Naive B cell (primary cell): ENCODE results near the gene CNTFR. TPM values are rescaled to one million over a fixed set of nuclear protein-coding genes. Genes with fewer than 3 reads are reported as not detected.
"Not testable (repeated sequence)": the region's sequence is repeated elsewhere in the genome, so short reads cannot be mapped to it uniquely, and the experiment has no call there.

ENCODE experiments used
- ATAC-seq, 2 donors: fragments of 150-1000 bp; cut with Tn5 transposase; 2 replicates each; pipeline ENCODE4 v1.10.0; 2021; ENCODE audit warnings: low read depth in 2 of 2, mild to moderate bottlenecking in 2 of 2, moderate library complexity in 2 of 2
- DNase-seq: peaks from one replicate; pipeline ENCODE4 v3.0.0; 2022
- H3K27ac Mint-ChIP-seq, 6 donors: one replicate each; pipeline ENCODE4 v1.8.0; 2020 to 2022; ENCODE audit warnings: mild to moderate bottlenecking in 6 of 6, mixed read lengths in 6 of 6, moderate library complexity in 5 of 6, inconsistent platforms in 2 of 6
- H3K27me3 Mint-ChIP-seq, 3 donors: one replicate each; pipeline ENCODE4 v1.8.0; 2021 to 2022; ENCODE audit warnings: mixed read lengths in 3 of 3, mild to moderate bottlenecking in 1 of 3
- H3K36me3 Mint-ChIP-seq, 2 donors: one replicate each; pipeline ENCODE4 v1.8.0; 2020 to 2022; ENCODE audit warnings: mixed read lengths in 2 of 2, inconsistent platforms in 1 of 2, mild to moderate bottlenecking in 1 of 2
- H3K4me1 Mint-ChIP-seq, 3 donors: one replicate each; pipeline ENCODE4 v1.8.0; 2020 to 2022; ENCODE audit warnings: mixed read lengths in 3 of 3, inconsistent platforms in 1 of 3, mild to moderate bottlenecking in 1 of 3, moderate library complexity in 1 of 3
- H3K4me3 Mint-ChIP-seq, 8 donors: one replicate each; pipeline ENCODE4 v1.8.0; 2020 to 2022; ENCODE audit warnings: mild to moderate bottlenecking in 8 of 8, mixed read lengths in 8 of 8, moderate library complexity in 8 of 8, inconsistent platforms in 2 of 8
- H3K9me3 Mint-ChIP-seq, 7 donors: one replicate each; pipeline ENCODE4 v1.8.0; 2020 to 2022; ENCODE audit warnings: mixed read lengths in 7 of 7, mild to moderate bottlenecking in 5 of 7, inconsistent platforms in 2 of 7, moderate library complexity in 1 of 7
- polyA plus RNA-seq, 6 donors: library from polyadenylated mRNA; unstranded; fragments of 300-500 nt; fragmentation: Illumina TruSeq; gene quantifications; one replicate each; pipeline ENCODE4 v1.2.3, GENCODE V29; 2021; ENCODE audit warnings: low read depth in 6 of 6

CNTFR gene
- polyA plus RNA-seq, 6 donors from 2014 or later: not detected

GRCh38 chr9:34550681-34551270, 38.7 kb downstream of the CNTFR start:
- peaks cover 20 to 51% (median 45%) of the 10 kb centered on the region in 3 donors for H3K27me3 Mint-ChIP-seq
- no peaks in the 10 kb centered on the region for H3K36me3 Mint-ChIP-seq
- DNase-seq: no peak
- ATAC-seq: no peak
- no peak overlapping the region for H3K4me3 Mint-ChIP-seq
- H3K9me3 Mint-ChIP-seq: no peaks in the 10 kb centered on the region
- H3K27ac Mint-ChIP-seq: no peak overlapping the region
- H3K4me1 Mint-ChIP-seq: peaks cover 0 to 4% (median 0%) of the 10 kb centered on the region in 3 donors

- no peaks in the 10 kb centered on the region for H3K36me3 Mint-ChIP-seq
- H3K9me3 Mint-ChIP-seq: no peaks in the 10 kb centered on the region
- DNase-seq: no peak
These were observed 39.4 kb downstream of the CNTFR start for GRCh38 chr9:34550016-34550680.

GRCh38 chr9:34549407-34549732, 40.2 kb downstream of the CNTFR start:
- Mint-ChIP-seq H3K9me3 (no peaks in the 10 kb centered on the region), H3K27me3 (peaks cover 22 to 51% (median 41%) of the 10 kb centered on the region in 3 donors), H3K4me1 (peaks cover 0 to 4% (median 0%) of the 10 kb centered on the region in 3 donors), H3K36me3 (no peaks in the 10 kb centered on the region), H3K27ac (no peak overlapping the region), H3K4me3 (no peak overlapping the region)
- ATAC-seq: no peak
- DNase-seq: no peak

More at GRCh38 chr9:34550016-34550680, 39.4 kb downstream of the CNTFR start:
- H3K27ac Mint-ChIP-seq: no peak overlapping the region
- no peak overlapping the region for H3K4me3 Mint-ChIP-seq
- H3K27me3 Mint-ChIP-seq: peaks cover 23 to 52% (median 47%) of the 10 kb centered on the region in 3 donors
- no peak for ATAC-seq
- H3K4me1 Mint-ChIP-seq: peaks cover 0 to 4% (median 0%) of the 10 kb centered on the region in 3 donors

GRCh38 chr9:34547960-34548611, 41.4 kb downstream of the CNTFR start:
- peak; percentile 18 for DNase-seq
- no peaks in the 10 kb centered on the region for H3K36me3 Mint-ChIP-seq
- no peak overlapping the region for H3K27ac Mint-ChIP-seq
- no peak overlapping the region for H3K4me3 Mint-ChIP-seq
- H3K4me1 Mint-ChIP-seq: peaks cover 0 to 4% (median 0%) of the 10 kb centered on the region in 3 donors
- H3K27me3 Mint-ChIP-seq: peaks cover 26 to 48% (median 39%) of the 10 kb centered on the region in 3 donors
- peak in 1 of 2 donors; percentile 47 for ATAC-seq
- H3K9me3 Mint-ChIP-seq: no peaks in the 10 kb centered on the region

DNA sequence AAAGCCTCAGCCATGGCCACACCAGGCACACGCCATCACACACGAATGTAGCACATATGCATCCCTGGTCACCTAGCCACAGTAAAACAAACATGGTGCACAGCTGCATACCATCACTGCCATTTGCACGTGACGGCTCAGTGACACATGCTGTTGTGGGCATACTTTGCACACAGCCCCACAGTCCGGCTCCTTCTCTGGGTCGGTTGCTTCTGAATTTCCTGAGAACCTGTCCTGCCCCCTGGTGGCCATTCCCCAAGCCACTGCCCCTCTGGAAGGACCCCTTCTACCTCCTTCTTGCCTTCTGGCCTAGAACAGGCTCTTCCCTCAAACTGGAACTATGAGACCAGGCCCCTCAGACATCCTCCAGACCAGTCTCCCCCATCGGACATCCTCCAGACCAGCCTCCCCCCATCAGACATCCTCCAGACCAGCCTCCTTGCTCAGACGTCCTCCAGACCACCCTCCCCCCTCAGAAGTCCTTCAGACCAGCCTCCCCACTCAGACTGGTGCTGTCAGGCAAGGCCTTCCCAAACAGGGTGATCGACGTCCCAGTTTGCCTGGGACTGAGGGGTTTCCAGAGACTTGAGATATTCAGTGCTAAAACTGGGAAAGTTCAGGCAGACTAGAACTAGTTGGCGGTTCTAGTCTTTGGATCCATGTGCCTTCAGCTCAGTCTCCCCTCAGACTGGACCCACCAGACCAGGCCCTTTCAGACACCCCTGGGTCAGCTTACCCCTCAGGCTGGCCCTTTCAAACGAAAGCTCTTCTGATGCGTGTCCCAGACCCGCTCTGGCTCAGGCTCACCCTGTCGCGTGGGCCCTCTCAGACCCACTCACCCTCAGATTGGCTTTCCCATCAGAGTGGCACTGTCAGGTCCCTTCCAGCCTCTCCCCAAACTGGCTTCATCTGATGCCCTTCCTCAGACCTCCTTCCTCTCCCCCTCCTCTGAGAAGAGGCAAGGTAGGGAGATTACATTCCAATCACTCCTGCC, 42.4 kb downstream of the CNTFR start:
- peaks cover 28 to 44% (median 42%) of the 10 kb centered on the region in 3 donors for H3K27me3 Mint-ChIP-seq
- H3K4me3 Mint-ChIP-seq: no peak overlapping the region
- ATAC-seq (peak; percentile 49 to 52), DNase-seq (peak; percentile 28)
- H3K36me3 Mint-ChIP-seq: no peaks in the 10 kb centered on the region
- peaks cover 0 to 4% (median 0%) of the 10 kb centered on the region in 3 donors for H3K4me1 Mint-ChIP-seq
- H3K27ac Mint-ChIP-seq: peak overlapping the region in 1 of 6 donors; percentile 49
- no peaks in the 10 kb centered on the region for H3K9me3 Mint-ChIP-seq

DNA sequence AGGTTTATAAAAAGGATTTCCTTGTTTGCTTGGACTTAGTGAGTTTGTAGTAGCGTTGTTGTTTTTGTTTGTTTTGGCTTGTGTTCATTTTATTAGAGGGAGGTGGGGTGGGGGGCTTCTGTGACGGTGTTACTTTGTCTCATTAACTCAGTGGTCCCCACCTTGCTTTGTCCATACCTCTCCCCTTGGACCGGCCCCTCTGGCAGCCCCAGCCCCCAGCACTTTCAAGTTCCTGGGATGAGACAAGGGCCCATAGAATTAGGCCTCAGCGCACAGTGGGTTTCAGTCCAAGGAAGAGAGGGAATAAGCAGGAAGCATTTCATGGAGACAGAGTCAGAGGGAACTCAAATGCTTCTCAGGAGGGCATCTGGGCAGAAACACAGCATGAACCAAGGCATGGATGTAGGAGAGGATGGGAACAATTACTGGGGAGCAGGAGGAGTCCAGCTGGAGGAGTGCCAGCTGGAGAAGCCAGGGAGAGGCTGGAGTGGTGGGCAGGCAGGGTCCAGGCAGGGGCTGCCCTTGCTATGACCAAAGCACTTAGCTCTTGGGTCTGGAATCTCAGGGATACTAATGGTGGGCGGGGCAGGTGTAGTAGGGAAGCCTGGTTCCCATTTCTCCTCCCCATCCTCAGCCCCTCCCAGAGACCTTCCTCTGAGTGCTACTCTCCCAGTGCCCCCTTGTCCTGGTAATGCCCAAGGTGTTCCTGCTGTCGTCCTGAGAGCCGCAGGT, 43.3 kb downstream of the CNTFR start:
- H3K36me3 Mint-ChIP-seq: no peaks in the 10 kb centered on the region
- H3K9me3 Mint-ChIP-seq: no peaks in the 10 kb centered on the region
- no peak for DNase-seq
- H3K4me1 Mint-ChIP-seq: peaks cover 0 to 4% (median 0%) of the 10 kb centered on the region in 3 donors
- no peak for ATAC-seq
- H3K4me3 Mint-ChIP-seq: no peak overlapping the region
- peaks cover 34 to 53% (median 47%) of the 10 kb centered on the region in 3 donors for H3K27me3 Mint-ChIP-seq
- H3K27ac Mint-ChIP-seq: peak overlapping the region in 1 of 6 donors; percentile 51

DNA sequence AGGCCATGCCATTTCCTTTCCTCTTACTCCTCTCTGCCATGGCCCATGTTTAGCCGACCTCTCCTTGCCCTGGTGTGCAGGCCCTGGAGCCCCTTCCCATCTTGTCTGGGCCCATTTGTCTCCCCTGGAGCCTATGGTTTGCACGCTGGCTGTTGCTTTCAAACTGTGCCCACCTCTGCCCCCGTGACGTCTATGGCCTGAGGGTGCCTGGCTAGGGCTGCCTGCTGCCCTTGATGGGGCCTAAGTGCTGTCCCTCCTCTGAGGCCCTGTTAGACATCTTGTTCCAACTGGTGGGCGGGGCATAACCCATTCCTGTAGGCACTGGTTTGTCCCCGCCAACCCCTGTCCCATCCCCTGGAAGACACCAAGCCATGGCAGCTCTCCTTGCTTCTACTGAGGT, 44.0 kb downstream of the CNTFR start:
- Mint-ChIP-seq H3K27ac (no peak overlapping the region), H3K27me3 (peaks cover 38 to 57% (median 51%) of the 10 kb centered on the region in 3 donors), H3K4me3 (no peak overlapping the region), H3K4me1 (peaks cover 0 to 4% (median 0%) of the 10 kb centered on the region in 3 donors), H3K36me3 (no peaks in the 10 kb centered on the region), H3K9me3 (no peaks in the 10 kb centered on the region)
- DNase-seq: no peak
- no peak for ATAC-seq

DNA sequence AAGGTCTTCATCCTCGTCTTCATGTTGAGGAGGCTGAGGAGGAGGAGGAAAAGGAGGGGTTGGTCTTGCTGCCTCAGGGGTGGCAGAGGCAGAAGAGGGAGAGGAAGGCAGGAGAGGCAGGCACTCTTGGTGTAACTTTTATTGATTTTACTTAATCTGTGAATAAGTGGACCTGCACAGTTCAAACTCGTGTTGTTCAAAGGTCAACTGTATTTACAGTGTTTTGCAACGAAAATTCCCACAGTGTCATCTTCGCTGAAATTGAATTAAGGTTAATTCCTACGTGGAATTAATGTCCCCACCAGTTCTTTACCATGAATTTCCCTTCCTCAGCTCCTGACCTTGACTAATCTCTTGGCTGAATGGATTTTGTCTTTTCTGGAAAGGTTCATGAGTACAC, 45.5 kb downstream of the CNTFR start:
- Mint-ChIP-seq H3K9me3 (no peaks in the 10 kb centered on the region), H3K27me3 (peaks cover 42 to 64% (median 59%) of the 10 kb centered on the region in 3 donors), H3K27ac (no peak overlapping the region), H3K36me3 (no peaks in the 10 kb centered on the region), H3K4me3 (no peak overlapping the region), H3K4me1 (peaks cover 0 to 4% (median 0%) of the 10 kb centered on the region in 3 donors)
- DNase-seq (no peak), ATAC-seq (no peak)

DNA sequence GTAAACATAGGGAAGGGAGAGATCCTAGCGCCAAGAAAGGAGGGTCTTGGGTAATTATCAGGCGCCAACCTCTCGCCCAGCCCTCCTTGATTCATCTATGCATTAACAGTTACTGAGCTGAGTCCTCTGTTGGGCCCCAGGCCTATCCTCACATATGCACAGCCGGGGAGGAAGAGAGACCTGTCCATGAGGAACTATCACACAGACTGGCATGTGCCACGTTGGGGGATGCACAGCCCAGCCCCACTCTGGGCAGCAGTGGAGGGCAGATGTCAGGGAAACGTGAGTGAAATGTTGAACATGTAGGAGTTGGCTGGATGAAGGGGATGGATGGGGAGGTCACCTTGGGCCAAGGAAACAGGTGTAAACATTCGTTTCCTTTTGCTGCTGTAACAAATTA, 48.0 kb downstream of the CNTFR start:
- no peak overlapping the region for H3K27ac Mint-ChIP-seq
- peaks cover 42 to 54% (median 49%) of the 10 kb centered on the region in 3 donors for H3K27me3 Mint-ChIP-seq
- no peaks in the 10 kb centered on the region for H3K4me1 Mint-ChIP-seq
- H3K4me3 Mint-ChIP-seq: no peak overlapping the region
- no peak for ATAC-seq
- H3K36me3 Mint-ChIP-seq: no peaks in the 10 kb centered on the region
- no peak for DNase-seq
- H3K9me3 Mint-ChIP-seq: no peaks in the 10 kb centered on the region

GRCh38 chr9:34540827-34541226, 48.7 kb downstream of the CNTFR start:
- H3K9me3 Mint-ChIP-seq: no peaks in the 10 kb centered on the region

DNA sequence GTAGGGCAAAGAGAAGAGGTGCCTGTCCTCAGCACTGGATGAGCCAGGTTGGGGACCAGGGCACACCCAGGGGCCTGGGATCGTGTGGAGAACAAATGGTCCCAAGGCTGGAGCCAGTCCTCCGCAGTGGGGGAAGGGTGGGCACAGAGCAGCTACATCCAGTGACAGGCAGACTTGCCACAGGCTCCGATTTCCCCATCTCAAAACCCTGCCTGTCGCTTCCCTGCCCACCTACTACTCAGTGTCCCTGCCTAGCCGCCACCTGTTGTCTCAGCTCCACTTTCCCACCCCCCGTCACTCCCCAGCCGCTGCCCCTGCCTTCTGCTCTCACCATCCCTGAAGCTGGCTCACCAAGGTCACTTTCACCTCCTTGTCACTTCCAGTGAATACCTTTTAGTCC, 52.8 kb downstream of the CNTFR start:
- Mint-ChIP-seq H3K27me3 (peaks cover 54 to 73% (median 55%) of the 10 kb centered on the region in 3 donors), H3K27ac (no peak overlapping the region), H3K4me3 (no peak overlapping the region), H3K4me1 (no peaks in the 10 kb centered on the region), H3K9me3 (peaks cover 0 to 16% (median 6%) of the 10 kb centered on the region in 7 donors), H3K36me3 (no peaks in the 10 kb centered on the region)
- ATAC-seq (no peak), DNase-seq (no peak)

More at GRCh38 chr9:34540827-34541226, 48.7 kb downstream of the CNTFR start:
- H3K27ac Mint-ChIP-seq: no peak overlapping the region
- peak overlapping the region in 1 of 8 donors; percentile 17 for H3K4me3 Mint-ChIP-seq
- no peaks in the 10 kb centered on the region for H3K36me3 Mint-ChIP-seq
- H3K4me1 Mint-ChIP-seq: no peaks in the 10 kb centered on the region
- ATAC-seq (no peak), DNase-seq (no peak)
- H3K27me3 Mint-ChIP-seq: peaks cover 48 to 54% (median 49%) of the 10 kb centered on the region in 3 donors

- not testable (repeated sequence) for ATAC-seq, H3K4me1 Mint-ChIP-seq
These were observed 57.5 kb downstream of the CNTFR start for GRCh38 chr9:34532041-34532440.

More at GRCh38 chr9:34532041-34532440, 57.5 kb downstream of the CNTFR start:
- not testable (repeated sequence) for H3K36me3 Mint-ChIP-seq, H3K27ac Mint-ChIP-seq, H3K4me3 Mint-ChIP-seq, DNase-seq
- Mint-ChIP-seq H3K27me3 (peaks cover 44 to 77% (median 50%) of the 10 kb centered on the region in 3 donors), H3K9me3 (peaks cover 0 to 16% (median 8%) of the 10 kb centered on the region in 7 donors)
